Measurements from ENCODE around the gene M1AP.

M1AP gene, protein sequence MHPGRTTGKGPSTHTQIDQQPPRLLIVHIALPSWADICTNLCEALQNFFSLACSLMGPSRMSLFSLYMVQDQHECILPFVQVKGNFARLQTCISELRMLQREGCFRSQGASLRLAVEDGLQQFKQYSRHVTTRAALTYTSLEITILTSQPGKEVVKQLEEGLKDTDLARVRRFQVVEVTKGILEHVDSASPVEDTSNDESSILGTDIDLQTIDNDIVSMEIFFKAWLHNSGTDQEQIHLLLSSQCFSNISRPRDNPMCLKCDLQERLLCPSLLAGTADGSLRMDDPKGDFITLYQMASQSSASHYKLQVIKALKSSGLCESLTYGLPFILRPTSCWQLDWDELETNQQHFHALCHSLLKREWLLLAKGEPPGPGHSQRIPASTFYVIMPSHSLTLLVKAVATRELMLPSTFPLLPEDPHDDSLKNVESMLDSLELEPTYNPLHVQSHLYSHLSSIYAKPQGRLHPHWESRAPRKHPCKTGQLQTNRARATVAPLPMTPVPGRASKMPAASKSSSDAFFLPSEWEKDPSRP

DNA sequence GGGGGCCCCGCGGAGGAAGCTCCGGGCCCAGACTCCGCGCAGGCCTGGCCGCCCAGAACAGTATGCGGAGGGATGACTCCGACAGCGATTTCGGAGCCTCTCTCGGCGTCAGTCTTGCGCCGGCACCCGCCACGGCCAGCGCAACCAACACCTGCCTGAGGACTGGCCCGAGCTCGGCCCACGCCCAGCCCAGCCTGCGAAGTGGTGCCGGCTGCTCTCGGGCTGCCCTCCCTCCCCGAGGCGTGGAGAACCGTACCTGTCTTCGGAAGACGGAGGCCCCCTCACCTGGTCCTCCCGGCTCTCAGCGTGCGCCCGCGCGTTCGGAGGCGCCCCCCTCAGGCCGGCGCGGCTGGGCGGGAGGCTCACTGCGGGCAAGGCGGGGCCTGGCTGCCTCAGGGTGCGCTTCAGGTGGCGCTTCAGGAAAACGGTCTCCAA, at the start of gene M1AP:
M1AP (minus strand) TSS at position 322 of the 435 bp plus-strand sequence. CDS start 8,055 bp downstream, outside the sequence.
- no peak for ATAC-seq

DNA sequence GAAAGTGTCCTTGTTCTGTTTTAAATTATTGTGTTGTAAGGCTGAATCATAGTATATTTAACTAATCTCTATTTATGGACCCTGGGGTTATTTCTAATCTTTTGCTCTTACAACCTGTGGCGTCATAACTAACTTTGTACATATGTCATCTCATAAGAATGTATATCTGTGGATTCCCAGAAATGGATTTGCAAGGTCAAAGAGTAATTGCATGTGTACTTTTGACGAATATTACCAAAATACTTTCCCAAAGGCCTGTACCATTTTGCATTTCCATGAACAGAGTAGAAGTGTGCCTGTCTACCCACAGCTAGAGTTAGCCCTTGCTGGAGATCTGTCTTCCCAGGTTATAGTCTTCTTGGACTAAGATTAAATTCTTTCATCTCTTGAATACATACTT, 48.7 kb upstream of the M1AP start:
- no peak for ATAC-seq

DNA sequence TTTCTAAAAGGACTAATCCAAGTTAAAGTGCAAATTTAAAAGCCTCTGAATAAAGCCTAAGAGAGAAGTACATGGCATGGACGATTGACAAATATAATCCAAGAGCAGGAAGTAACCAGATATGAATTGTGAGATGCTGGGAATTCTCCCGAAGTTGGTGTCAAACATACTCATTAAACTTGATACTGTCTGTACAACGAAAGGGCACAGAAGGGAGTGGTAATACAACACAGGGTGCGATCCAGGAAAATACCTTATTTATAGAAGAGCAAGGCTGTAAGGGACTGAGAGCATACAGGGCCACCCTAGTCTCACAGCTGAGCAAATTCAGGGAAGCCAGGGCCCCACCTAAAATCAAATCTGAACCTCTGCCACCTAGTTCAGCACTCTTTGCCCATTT, 47.5 kb upstream of the M1AP start:
- no peak for ATAC-seq

DNA sequence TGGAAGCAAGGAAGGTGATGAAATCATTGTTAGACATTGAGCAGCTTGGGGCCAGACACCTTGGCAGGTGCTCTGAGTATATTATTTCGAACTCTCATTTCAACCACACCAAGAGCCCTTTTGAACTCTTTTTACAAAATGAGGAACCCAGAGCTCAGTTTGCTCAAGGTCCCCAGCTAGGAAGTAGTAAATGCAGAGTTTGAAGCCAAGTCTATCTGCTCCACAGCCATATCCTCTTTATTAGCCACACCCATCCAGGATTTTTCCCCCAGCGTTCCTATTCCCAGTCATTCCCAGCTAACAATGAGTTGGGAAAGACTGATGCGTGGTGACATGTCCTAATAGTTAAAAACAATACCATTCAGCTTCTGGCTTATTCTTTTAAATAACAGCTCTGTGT, 46.2 kb upstream of the M1AP start:
- ATAC-seq = no peak

DNA sequence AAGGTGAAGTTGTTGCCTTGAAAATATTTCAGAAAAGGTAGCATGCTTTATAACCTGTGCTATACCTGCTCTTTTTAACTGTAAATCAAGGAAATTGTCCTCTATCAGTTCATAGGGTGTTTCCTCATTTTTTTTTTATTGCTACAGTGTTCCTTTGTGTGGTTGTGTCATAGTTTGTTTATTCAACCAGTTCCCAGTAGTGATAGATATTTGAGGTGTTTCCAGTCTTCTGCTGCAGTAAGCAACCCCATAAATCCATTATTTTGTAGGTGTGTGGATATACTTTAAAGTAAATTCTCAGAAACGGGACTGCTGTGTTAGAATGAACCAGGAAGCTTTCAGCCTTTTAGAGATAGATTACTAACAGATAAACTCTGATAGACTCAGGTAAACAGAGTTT, 45.5 kb upstream of the M1AP start:
- ATAC-seq = no peak

DNA sequence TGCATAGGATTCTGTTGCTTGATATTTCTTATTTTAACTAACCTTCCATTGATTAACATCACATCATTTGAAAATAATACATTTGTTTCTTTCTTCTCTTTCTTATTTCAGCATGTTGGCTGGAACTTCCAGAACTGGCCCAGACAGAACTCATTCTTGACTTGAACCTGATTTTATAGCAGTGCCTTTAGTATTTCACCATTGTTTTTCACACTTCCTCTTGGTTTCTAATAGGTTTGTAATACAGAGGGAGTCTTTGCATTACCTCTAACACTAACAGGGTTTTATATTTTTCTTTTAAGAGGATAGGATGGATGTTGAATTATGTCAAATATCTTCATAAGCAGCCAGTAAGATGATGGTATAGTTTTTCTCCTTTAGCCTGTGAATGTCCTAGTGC, 45.1 kb upstream of the M1AP start:
- no peak for ATAC-seq

DNA sequence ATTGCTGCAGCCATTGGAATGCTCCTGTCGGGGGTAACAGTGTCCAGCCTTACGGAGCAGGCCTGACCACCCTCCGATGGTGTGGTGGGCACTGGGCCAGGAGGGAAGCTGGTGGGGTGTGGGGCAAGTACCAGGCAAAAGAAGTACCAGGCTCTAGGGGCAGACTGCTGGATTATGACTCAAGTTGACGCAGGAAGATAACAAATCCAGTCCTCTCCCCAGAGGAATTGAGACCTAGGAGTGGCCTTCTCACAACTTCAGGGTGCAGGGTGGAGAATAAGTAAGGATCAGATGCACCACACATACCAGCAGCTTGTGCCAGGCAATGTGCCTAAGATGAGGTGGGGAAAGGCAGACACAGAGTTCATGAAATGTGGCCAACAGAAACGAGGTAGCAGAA, 43.8 kb upstream of the M1AP start:
- ATAC-seq = no peak

DNA sequence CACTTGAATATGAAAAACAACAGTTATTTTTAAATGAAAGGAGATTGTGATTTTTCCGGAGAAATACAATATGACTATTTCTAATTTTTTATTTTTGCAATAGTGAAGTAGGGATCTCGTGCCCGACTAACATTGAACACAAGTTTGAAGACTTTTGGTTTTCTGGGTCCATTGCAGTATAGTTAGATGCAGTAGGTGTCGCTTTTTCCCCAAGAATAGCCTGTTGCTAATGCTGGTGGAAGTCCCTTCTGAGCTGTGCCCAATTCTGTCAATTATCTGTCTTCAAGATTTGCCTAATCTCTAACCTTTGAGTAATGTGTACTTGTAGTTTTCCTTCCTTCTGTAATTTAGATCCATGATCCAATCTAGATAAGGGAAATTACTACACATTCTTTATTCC, 42.4 kb upstream of the M1AP start:
- no peak for ATAC-seq

DNA sequence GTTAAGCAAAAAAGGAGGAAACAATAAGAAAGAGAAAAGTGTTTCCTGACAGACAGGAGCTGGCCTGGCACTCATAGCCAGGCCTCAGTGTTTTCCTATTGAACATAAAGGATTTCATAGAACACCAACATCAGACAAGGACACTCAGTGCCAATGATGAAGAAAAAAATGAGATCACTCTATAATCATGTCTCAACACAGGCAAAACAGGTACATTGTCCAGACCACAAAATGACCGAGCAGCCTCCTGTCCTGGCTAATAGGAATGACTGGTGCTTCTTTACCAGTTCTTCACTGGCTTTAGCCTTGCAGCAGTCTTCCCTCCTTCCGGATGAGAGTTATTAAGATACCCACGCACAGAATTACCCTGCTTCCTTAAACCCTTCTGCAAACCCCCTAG, 41.5 kb upstream of the M1AP start:
- ATAC-seq = no peak

DNA sequence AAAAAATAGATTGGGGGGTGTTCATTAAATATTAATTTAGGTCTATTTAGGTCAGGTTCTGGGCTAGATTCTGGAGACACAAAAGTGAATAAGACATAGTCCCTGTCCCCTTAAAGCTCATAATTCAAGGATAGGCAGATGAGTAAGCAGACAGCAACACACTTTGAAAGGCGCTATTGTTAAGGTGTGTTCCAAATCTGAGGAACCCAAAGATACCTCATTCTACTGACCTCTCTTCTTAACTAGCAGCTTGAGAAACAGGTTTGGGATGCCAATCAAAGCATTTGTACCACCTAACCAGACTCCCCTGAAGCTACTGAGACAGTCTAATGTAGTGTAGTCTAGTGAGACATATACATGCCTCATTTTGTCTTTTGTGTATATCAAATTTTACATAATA, 40.8 kb upstream of the M1AP start:
- ATAC-seq = no peak

DNA sequence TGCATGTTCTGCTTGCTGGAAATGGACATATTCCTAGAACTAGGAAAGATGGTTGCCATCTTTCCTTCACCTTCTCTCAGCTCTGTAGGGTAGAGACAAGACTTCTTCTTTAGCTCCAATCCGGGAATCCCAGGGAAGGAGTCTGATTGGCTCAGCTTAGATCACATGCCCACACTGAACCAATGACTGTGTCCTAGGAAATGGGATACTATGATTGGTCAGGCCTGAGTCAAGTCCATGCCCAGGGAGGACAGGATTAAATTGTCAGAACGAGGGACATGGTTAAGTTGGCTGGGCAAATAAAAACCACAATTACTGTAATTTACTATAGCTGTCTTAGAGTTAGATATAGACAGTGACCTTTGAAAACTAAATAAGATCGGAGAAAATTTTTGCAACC, 37.3 kb upstream of the M1AP start:
- ATAC-seq = no peak

DNA sequence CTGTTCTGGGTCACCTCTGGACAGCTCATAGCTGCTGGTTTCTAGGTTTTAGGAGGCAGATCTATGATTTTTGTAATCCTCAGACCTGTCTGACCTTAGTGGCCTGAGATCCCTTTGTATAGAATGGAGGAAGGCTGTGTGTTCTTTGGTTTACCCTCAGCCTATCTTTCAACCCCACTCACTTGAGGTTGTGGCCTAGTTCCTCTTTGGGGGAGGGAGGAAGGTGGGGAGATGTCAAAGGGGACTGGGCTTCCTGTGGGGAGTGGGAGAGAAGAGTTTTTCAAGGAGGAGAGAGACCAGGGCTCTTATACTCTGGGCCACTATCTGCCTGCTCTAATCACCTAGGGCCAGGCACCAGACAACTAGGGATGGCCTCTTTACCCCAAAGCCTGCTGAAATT, 34.4 kb upstream of the M1AP start:
- no peak for ATAC-seq

DNA sequence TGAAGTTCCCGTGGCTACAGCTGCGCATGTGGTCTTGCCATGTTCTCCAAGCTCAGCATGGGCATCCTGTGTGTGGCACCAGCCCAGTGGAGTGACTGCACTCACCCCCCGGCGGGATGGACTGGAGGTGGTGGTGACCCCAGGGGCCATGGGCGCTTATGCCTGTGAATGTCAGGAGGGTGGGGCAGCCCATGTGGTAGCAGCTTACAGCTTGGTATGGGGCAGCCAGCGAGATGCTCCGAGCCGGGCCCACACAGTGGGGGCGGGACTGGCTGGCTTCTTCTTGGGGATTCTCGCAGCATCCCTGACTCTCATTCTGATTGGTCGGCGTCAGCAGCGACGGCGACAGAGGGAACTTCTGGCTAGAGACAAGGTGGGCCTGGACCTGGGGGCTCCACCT, 31.5 kb upstream of the M1AP start:
- ATAC-seq = no peak

DNA sequence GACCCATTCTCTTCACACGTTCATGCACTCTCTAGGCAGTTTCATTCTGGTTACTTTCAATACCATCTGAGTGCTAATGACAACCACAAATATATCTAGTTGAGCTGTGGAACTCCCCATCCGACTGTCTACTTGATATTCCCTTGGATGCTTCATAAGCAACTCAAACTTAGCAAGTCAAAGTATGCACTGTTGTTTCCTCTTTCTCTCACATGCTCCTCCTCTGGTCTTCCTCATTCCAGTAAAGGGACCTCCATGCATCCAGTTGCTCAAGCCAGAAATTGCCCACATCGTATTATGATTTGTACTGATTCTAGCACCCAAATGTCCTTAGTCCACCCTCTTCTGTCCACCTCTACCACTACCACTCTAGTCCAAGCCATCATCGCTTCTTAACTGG, 28.2 kb upstream of the M1AP start:
- ATAC-seq = no peak

DNA sequence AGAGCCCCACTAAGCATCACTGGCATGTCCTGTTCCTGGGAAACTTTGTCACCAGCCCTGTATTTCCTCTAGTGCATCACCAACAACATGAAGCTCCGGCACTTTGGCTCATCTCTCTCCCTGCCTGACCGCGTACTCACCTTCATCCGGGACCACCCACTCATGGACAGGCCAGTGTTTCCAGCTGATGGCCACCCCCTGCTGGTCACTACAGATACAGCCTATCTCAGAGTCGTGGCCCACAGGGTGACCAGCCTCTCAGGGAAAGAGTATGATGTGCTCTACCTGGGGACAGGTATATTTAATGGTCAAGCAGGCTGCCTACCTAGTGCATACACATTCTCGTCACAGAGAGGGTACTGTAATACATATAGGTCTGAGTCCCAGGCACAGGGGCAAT, 27.0 kb upstream of the M1AP start:
- ATAC-seq = no peak

DNA sequence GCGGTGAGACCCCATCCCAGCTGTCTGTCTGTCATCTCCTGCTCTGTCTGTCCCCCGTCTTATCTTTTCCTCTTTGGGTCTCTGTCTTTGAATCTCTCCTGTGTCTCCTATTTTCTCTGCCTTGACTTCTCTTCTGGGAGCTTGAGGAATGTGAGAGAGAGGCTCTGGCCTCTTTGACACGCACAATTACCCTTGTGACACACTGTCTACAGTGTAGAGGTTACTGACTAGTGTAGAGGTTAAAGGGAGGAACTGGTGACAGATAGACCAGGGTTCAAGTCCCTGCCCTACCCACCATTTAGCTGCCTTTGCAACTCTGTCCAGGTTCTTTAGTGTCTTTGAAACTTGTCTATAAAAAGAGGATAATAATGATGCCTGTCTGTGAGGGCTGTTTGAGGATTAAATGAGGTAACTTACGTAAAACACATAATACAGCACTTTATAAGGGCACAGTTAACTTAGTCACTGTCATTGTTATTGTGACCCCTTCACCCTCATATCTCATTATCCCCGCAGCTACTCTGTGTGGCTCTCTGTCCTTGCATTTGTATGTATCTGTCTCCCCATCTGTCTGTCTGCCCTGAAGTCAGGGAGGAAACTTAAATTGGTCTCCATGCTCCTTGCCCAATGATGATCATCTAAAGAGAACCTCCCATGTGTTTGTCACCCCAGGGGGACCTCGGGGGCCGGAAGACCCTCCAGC, 25.8 kb upstream of the M1AP start:
- ATAC-seq = no peak

DNA sequence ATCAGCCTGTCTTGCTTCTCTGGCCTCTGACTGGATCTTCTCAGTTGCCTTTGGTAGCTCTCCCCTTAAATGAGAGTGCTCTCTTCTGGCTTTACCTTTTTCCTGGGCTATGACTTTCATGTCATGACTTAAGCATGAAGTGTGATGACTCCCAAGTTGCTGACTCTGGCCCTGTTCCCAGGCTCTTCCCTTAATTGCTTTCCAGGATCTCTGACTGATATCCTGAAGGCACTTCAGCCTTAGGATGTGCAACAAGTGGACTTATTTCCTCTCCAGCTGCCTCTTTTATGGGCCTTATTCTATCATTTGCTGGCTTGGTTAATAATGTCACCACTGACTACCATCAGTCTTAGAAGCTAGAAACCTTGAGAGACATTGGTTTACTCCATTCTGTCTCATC, 23.3 kb upstream of the M1AP start:
- ATAC-seq = no peak

DNA sequence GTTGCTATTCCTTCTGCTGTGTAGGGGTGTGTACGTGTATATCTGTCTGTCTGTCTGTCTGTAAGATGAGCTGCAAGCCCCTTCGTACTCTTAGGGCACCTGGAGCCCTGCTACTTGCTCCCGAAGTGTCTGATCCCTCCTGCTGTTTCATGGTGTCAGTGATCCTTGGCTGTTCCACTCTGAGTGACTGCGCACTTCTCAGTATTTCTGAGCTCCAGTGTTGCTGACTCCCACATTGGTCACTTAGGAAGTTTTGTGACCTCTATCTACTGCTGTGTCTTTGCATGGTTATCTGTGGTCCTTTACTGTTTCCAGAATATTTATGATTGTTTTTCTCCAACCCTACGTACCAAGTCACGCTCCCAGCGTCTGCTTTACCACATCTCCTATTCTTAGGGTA, 22.1 kb upstream of the M1AP start:
- ATAC-seq = no peak

DNA sequence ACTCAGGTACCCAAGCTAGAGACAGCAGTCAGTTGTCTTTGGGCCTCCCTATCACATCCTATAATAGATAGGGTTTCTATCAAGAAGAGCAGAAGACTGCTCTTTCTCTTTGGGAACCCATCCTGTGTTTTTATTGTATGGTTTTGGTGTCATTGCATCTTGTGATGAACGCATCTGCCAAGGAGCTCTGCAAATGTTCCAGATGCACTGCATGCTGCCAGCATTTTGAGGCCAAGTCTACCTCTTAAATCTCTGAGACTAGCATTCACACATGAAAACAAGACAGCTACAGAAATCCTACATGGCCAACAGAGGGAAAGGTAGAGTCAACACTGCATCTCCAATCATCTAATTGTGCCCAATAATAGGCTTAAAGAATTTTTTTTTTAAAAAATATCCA, 20.0 kb upstream of the M1AP start:
- no peak for ATAC-seq

DNA sequence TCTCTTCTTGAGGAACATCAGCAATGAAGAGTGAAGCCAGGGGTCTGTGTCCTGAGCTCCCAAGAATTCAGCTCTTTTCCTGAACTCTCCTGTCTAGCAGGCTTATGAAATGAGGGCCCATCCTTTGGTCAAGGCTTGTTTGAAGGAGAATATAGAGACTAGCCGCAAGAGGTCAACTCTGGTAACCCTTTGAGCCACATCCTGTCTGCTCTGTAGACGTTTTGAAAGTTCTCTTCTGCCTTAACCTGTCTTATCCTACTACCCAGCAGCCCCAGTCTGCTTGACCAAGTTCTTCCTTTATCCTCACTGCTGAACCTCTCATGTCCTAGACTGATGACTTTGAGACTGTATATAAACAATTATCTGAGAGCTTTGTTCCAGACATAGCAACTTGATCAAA, 11.3 kb upstream of the M1AP start:
- ATAC-seq = no peak

DNA sequence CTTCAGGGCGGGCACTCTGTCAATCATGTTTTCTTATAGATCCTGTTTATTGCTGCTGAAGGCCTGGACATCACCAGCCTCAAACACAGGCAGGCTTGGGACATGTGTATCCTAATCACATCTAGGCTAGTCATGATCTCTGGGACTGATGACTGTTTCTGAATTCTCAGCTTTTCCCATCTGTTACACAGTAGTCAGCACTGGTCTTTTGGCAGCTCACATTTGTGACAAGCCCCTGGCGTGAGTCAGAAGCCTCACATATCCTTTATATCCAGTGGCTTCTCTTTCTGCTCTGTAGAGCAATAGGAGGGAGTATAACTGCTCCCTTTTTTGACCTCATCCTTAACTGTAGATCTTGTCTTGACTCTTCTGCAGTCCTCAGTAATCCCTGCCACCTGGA, 10.4 kb upstream of the M1AP start:
- ATAC-seq = no peak

DNA sequence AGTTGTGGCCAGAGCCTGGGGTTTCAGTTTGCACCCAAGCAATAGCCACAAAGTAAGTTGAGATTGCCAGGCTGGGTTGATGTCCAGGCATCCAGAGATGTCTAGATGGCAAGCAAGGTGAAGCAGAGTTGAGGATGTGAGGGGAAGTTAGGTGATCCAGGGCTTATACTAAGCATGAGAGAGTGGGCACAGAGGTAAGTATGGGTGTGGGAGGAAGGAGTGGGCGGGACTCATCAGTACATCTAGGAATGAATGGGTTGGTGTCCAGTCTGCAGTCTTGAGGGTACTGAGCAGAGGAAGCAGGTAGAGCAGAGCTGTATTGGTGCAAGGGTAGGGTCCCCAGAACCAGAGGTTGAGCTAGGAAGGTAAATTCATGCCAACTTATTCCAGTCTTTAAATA, 7.4 kb upstream of the M1AP start:
- no peak for ATAC-seq

DNA sequence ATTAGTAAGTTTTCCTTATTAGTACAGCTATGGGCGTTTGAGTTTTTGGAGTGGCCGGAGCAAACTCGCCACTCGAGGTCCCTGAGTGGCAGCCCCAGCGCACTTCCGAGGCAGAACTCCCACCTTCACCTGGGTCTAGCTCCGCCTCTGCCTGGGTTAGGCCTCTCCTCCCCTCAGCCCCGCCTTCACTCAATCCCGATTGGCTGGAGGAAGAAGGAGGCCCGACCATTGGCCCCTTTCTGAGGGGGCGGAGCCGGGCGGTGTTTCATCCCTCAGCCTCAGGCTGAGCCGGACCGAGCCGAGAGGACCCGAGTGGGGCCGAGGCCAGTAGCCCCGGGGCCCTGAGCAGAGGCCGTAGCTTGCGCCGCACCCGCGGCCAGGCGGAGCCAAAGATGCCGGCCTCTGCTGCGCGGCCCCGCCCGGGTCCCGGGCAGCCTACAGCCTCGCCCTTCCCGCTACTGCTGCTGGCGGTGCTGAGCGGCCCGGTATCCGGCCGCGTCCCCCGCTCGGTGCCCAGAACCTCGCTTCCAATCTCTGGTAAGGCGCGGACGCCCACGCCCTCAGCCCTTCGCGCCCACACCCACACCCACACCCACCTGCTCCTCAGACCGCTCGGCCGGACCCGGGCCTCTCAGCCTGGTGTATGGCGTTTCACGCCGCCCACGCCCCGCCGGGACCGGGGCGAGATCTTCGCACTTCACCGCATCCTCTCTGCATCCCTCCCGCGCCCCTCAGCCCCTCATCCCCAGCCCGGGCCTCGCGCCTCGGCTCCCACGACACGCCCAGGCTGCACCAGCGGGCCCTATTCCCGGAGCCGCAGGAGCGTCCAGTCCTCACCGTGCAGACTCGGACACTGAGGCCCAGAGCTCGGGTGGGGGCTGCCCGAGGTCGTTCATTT, 6.1 kb upstream of the M1AP start, which contains the start of gene SEMA4F:
SEMA4F (plus strand) TSS at position 263 of the 898 bp plus-strand sequence; CDS start at position 393, 130 bp downstream.
- ATAC-seq = peak; percentile 99

All from activated CD4-positive, CD25-positive, alpha-beta regulatory T cell treated with anti-CD3 and anti-CD28 coated beads, Interleukin-2, amount 50 U/mL, for 24 hours (primary cell).